KMS-11 (cell line): Measurements from ENCODE around the gene IFITM5.
"Not testable (repeated sequence)": the region's sequence is repeated elsewhere in the genome, so short reads cannot be mapped to it uniquely, and the experiment has no call there.

ENCODE experiments used
- H2AFZ ChIP-seq: fragments of 200-600 bp; sonication (generic); 2 replicates; pipeline ENCODE4 v1.6.1; 2016; ENCODE audit warnings: antibody characterized with exemption, mixed run types, low read depth
- H3K27ac ChIP-seq: fragments of 200-600 bp; sonication (generic); 2 replicates; pipeline ENCODE4 v1.6.1; 2016; ENCODE audit warnings: mild to moderate bottlenecking, mixed run types
- H3K27me3 ChIP-seq: fragments of 200-600 bp; sonication (generic); 2 replicates; pipeline ENCODE4 v1.6.1; 2017; ENCODE audit warnings: mild to moderate bottlenecking, low read depth, mixed run types, moderate library complexity; ENCODE audit not compliant: insufficient read depth
- H3K36me3 ChIP-seq: fragments of 200-600 bp; sonication (generic); 2 replicates; pipeline ENCODE4 v1.6.1; 2017; ENCODE audit warnings: mild to moderate bottlenecking, mixed run types; ENCODE audit not compliant: insufficient read depth
- H3K4me1 ChIP-seq: fragments of 200-600 bp; sonication (generic); 2 replicates; pipeline ENCODE4 v1.6.1; 2016; ENCODE audit warnings: mild to moderate bottlenecking, low read depth, mixed run types; ENCODE audit not compliant: poor library complexity, severe bottlenecking
- H3K4me2 ChIP-seq: fragments of 200-600 bp; sonication (generic); 2 replicates; pipeline ENCODE4 v1.7.0; 2016; ENCODE audit warnings: mild to moderate bottlenecking, mixed run types
- H3K4me3 ChIP-seq: fragments of 200-600 bp; sonication (generic); IDR thresholded peaks from 2 replicates; pipeline ENCODE4 v1.6.1; 2017; ENCODE audit warnings: low read depth, low read length, mixed read lengths; ENCODE audit not compliant: insufficient read depth
- H3K79me2 ChIP-seq: fragments of 200-600 bp; sonication (generic); 2 replicates; pipeline ENCODE4 v1.6.1; 2016; ENCODE audit warnings: low read depth, mixed run types; ENCODE audit not compliant: insufficient read depth
- H3K9ac ChIP-seq: fragments of 200-600 bp; sonication (generic); 2 replicates; pipeline ENCODE4 v1.6.1; 2016; ENCODE audit warnings: mild to moderate bottlenecking, mixed run types
- H4K20me1 ChIP-seq: fragments of 200-600 bp; sonication (generic); 2 replicates; pipeline ENCODE4 v1.6.1; 2016; ENCODE audit warnings: mild to moderate bottlenecking, mixed run types; ENCODE audit not compliant: insufficient read depth
- CTCF ChIP-seq: fragments of 200-600 bp; sonication (generic); conservative IDR thresholded peaks from 2 replicates; pipeline ENCODE4 v1.6.1; 2017; ENCODE audit warnings: low read depth, mild to moderate bottlenecking, antibody characterized with exemption, low read length, moderate library complexity, mixed read lengths

IFITM5 gene

GRCh38 chr11:331358-332060 is 32.2 kb upstream of the IFITM5 start:
- no peaks in the 10 kb centered on the region for H3K79me2 ChIP-seq
- H2AFZ ChIP-seq = no peak overlapping the region
- peaks cover 79% of the 10 kb centered on the region for H3K27me3 ChIP-seq
- no peak overlapping the region for H3K9ac ChIP-seq
- no peak for TF ChIP-seq CTCF
- no peaks in the 10 kb centered on the region for H3K36me3 ChIP-seq
- H3K4me1 ChIP-seq = peaks cover 38% of the 10 kb centered on the region
- H3K4me2 ChIP-seq = peak overlapping the region; percentile 52
- no peaks in the 10 kb centered on the region for H4K20me1 ChIP-seq
- no peak overlapping the region for H3K27ac ChIP-seq
- H3K4me3 ChIP-seq = no peak overlapping the region

- TF ChIP-seq CTCF = no peak
- Histone ChIP-seq H3K27me3 (peaks cover 74% of the 10 kb centered on the region), H3K27ac (no peak overlapping the region), H3K4me2 (peak overlapping the region; percentile 52), H3K4me3 (no peak overlapping the region), H3K4me1 (peaks cover 38% of the 10 kb centered on the region), H3K9ac (no peak overlapping the region), H4K20me1 (no peaks in the 10 kb centered on the region), H2AFZ (no peak overlapping the region), H3K79me2 (no peaks in the 10 kb centered on the region), H3K36me3 (no peaks in the 10 kb centered on the region)
Observed at GRCh38 chr11:330694-331357, 31.5 kb upstream of the IFITM5 start.

- no peaks in the 10 kb centered on the region for H3K79me2 ChIP-seq
- no peaks in the 10 kb centered on the region for H3K36me3 ChIP-seq
- no peak overlapping the region for H3K9ac ChIP-seq
- no peak overlapping the region for H3K27ac ChIP-seq
- H2AFZ ChIP-seq = no peak overlapping the region
- no peaks in the 10 kb centered on the region for H4K20me1 ChIP-seq
- no peak for TF ChIP-seq CTCF
- H3K4me2 ChIP-seq = no peak overlapping the region
- peaks cover 72% of the 10 kb centered on the region for H3K27me3 ChIP-seq
- H3K4me1 ChIP-seq = peaks cover 38% of the 10 kb centered on the region
- H3K4me3 ChIP-seq = no peak overlapping the region
Observed at GRCh38 chr11:330307-330693, 31.0 kb upstream of the IFITM5 start.

GRCh38 chr11:329886-330253 is 30.5 kb upstream of the IFITM5 start:
- H3K27ac ChIP-seq = no peak overlapping the region
- H3K27me3 ChIP-seq = peaks cover 69% of the 10 kb centered on the region
- H3K36me3 ChIP-seq = no peaks in the 10 kb centered on the region
- no peak overlapping the region for H3K9ac ChIP-seq
- H2AFZ ChIP-seq = no peak overlapping the region
- TF ChIP-seq CTCF = no peak
- no peak overlapping the region for H3K4me3 ChIP-seq
- peaks cover 38% of the 10 kb centered on the region for H3K4me1 ChIP-seq
- H3K4me2 ChIP-seq = no peak overlapping the region
- no peaks in the 10 kb centered on the region for H3K79me2 ChIP-seq
- H4K20me1 ChIP-seq = no peaks in the 10 kb centered on the region

- H3K27ac ChIP-seq, H2AFZ ChIP-seq: not testable (repeated sequence)
Observed at GRCh38 chr11:328516-329100, 29.3 kb upstream of the IFITM5 start.

More at GRCh38 chr11:328516-329100, 29.3 kb upstream of the IFITM5 start:
- not testable (repeated sequence) for H3K4me2 ChIP-seq, H3K4me3 ChIP-seq, H4K20me1 ChIP-seq, H3K79me2 ChIP-seq, H3K9ac ChIP-seq, H3K36me3 ChIP-seq
- Histone ChIP-seq H3K27me3 (peaks cover 63% of the 10 kb centered on the region), H3K4me1 (peaks cover 38% of the 10 kb centered on the region)
